ENCODE data around the gene ZNF678.

- TF ChIP-seq, protein P1, sequence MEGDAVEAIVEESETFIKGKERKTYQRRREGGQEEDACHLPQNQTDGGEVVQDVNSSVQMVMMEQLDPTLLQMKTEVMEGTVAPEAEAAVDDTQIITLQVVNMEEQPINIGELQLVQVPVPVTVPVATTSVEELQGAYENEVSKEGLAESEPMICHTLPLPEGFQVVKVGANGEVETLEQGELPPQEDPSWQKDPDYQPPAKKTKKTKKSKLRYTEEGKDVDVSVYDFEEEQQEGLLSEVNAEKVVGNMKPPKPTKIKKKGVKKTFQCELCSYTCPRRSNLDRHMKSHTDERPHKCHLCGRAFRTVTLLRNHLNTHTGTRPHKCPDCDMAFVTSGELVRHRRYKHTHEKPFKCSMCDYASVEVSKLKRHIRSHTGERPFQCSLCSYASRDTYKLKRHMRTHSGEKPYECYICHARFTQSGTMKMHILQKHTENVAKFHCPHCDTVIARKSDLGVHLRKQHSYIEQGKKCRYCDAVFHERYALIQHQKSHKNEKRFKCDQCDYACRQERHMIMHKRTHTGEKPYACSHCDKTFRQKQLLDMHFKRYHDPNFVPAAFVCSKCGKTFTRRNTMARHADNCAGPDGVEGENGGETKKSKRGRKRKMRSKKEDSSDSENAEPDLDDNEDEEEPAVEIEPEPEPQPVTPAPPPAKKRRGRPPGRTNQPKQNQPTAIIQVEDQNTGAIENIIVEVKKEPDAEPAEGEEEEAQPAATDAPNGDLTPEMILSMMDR (conservative IDR thresholded peaks at IDR 0.05; ENCODE audit: low read length), result no peak
- TF ChIP-seq EZH2phosphoT487 (IDR thresholded peaks at IDR 0.05; ENCODE audit: borderline replicate concordance), result no peak
Observed at GRCh38 chr1:227546059-227546458, 17.3 kb upstream of the ZNF678 start.
